HUDEP-2 (cell line): ENCODE results near the gene CIAPIN1.

Source experiments
- DNase-seq, 76 experiments: peaks; one replicate each; lab custom pipeline; 2025; ENCODE audit not compliant: unreplicated experiment in 76 of 76; lab: John Stamatoyannopoulos, UW

Gene CIAPIN1

DNA sequence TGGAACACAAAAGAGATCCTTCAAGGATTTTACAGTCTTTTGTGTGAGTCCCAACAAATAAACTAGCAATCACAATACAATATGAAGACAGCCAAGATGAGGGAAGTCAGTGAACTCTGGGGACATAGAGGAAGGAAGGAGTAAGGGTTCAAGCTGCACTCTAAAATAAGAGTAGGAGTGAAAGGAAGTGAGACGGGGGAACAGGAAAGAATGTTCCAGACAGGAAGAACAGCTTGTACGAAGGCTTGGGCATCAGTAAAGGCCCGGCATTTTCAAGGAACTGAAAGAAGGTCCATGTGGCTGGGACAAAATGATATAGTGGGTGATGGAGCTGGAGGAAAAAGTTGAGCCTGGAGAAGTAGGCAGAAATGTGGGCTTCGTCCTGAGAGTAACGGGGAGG lies 38.1 kb downstream of the CIAPIN1 start:
- no peak for DNase-seq

DNA sequence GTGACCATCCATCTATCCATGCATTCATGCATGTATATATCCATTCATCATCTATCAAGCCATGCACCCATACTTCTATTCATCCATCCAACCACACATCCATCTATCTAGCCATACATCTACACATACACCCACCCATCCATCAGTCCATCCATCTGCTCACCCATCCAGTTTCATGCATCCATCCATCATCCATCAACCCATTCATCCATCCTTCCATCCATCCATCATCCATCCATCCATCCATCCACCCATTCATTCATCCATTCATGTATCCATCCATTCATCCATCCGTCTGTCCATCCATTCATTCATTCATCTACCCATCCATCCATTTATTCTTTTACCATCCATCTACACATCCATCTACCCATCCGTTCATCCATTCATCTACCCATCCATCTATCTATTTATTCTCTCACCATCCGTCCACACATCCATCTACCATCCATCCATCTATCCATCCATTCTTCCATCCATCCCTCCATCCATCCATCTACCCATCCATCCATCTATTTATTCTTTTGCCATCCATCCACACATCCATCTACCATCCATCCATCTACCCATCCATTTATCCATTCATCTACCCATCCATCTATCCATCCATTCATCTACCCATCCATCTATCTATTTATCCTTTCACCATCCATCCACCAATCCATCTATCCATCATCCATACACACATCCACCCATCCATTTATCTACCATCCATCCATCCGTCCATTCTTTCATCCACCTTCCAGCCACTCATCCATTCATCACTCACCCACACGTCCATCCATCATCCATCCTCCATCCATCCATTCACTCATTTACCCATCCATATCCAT lies 39.4 kb downstream of the CIAPIN1 start:
- DNase-seq, result no peak

DNA sequence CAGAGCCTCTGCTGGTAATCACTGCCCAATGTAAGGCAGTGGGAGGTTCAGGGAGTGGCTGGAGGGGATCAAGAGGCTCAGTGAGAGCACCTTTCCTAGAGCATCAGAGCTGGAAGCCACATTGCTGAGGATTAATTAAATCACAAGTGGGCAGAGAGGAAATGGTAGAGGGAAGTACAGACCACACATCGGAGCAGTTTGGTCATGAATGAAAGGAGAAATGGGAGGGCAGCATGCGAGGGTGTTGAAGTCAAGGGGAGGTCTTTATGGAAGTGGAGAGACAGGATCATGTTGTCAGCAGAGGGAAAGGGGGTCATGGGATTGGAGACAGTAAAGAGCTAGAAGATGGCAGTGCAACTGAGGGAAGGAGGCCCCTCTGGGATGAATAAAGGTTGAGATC lies 40.3 kb downstream of the CIAPIN1 start:
- no peak for DNase-seq

DNA sequence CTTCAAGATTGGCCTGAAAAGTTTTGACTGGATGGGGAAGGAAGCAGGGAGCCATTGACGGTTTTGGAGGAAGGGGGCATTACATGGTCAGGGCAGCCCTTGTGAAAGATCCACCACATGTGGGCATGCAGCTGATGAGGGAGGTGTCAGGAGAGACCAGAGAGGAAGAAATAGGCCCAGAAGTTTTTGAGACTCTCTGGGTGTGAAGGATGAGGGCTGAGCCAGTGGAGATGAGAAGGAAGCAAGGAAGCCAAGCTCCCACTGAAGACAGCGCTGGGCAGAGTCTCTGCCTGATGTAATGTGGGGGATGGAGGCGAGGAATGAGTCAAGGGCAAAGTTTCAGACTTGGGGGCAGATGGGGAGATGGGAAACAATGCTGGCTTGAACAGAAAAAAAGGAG lies 42.1 kb downstream of the CIAPIN1 start:
- DNase-seq, result no peak

DNA sequence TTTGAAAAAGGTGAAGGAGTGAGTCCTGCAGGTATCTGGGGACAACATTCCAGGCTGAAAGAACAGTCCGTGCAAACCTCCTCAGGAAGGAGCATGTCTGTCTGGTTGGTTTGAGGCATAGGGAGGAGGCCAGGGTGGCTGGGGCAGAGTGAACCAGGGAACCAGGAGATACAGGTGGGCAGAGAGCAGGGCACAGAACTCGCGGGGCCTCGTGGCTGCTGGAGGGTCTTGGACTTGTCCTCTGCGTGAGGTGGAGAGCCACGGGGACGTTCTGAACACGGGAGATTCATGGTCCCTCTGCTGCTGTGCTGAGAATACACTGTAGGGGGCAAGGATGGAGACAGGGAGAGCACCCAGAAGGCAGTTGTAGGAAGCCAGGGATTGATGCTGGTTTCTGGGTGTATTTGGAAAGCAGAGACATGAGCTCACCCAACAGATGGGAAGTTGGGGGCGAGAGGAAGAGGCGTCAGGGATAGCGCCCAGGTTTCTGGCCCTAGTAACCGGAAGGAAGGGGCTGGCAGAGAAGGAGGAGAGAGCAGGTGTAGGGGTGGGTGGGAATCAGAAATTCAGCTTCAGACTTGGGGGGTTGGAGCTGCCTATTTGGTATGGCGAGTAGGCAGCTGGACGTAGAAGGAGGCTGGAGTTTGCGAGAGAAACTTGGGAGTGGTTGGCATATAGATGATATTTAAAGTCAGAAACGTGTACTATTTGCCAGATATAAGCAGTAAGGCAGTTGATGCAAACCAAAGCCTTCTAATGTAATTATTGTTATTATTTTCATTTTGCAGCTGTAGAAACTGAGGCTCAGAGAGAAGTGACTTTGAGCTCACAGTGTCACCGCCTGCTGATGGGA lies 43.0 kb downstream of the CIAPIN1 start, which contains the start of gene CCL17:
CCL17 (plus strand) TSS at position 803 of the 853 bp plus-strand sequence. CDS start 9,166 bp downstream, outside the sequence.
- no peak for DNase-seq

DNA sequence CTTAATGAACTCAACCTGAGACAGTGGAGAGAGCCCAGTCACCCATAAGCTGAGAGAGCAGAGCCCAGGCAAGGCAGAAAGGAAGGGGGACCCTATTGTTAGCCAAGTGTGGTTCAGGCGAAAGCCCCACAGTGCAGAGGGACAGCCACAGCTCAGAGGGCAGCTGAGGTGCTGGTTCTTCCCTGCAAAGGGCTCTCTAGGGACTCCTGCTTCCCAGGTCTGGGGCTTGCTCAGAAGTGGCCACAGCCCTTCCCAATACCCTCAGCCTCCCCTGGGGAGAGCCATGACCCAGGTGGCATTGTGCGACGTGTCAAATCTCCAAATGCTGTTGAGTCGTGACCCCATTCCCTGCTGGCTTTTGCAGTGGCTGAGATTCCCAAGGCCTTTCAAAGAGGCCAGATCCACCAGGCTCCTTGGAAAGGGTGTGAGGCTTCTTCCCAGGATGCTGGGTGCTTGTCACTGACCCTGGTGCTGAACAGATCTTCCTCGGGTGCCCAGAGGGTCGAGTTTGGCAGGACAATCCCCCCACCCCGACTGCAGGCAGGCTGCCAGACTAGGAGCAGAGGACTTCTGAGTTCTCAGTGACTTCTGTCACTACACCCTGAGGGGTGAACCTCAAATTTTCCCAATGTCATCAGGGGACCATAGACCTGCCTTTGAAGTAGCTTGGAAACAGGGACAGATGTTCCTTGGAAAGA lies 45.1 kb downstream of the CIAPIN1 start:
- DNase-seq, result no peak

DNA sequence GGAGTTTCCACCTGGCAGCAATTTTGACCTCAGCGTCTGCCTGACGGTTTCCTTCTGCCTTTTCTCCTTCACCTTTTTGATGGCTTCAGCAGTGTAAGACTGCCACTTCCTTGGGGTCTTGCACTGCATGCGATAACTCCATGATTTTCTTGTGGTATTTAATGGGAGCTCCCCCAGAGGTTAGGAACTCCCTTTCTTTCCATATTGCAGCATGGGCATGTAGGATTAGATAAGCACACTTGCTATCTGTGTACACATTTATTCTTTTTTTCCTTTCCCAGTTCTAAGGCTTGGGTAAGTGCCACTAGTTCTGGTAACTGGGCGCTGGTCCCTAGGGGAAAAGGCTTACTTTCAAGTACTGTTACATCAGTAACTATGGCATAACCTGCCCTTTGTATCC lies 49.7 kb downstream of the CIAPIN1 start:
- DNase-seq, result peak in 2 of 76 experiments; percentile 9 to 43

DNA sequence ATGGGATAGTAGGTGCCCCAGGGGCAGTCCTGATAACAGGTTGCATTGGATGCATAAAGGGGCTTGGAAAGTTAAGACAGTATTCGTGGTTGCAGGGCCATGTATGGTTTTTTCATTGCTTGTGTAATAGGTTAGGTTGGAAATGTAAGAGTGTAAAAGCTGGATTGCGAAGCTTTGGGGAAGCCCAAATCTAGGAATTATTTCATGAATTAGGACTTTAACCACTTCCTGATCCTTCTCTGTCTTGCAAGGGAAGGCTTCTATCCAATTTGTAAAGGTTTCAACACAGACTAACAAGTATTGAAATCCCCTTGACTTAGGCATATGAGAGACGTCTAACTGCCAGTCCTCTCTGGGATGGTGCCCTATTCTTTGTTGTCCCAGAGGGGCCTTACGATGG lies 50.4 kb downstream of the CIAPIN1 start:
- DNase-seq, result no peak

DNA sequence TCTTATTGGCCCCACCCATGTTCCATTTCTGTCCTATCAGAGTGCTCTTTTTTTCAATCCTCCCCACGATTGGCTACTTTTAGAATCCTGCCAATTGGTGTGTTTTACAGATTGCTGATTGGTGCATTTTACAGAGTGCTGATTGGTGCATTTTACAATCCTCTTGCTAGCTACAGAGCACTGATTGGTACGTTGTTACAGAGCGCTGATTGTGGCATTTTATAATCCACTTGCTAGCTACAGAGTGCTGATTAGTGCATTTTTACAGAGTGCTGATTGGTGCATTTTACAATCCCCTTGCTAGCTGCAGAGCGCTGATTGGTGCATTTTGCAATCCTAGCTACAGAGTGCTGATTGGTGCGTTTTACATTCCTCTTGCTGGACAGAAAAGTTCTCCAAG lies 52.2 kb downstream of the CIAPIN1 start:
- DNase-seq, result no peak

DNA sequence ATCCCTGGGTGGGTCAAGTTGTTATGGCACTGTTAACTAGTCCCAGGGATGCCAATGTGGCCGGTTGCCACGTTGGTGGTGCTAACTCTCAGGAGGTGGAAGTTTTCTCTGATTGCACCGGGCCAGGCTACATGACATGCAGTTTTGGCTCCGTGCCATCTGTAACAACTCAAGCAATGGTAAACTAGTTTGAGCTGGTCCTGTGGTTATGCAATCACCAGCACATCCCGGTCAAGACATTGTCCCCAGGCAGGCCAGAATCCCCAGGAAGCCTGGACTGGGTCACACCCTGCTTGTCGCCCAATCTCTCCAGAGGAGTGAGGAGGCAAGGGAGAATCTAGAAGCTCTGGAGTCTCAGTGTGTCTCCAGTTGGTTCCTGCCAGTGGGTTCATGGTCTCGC lies 52.7 kb downstream of the CIAPIN1 start:
- no peak for DNase-seq

DNA sequence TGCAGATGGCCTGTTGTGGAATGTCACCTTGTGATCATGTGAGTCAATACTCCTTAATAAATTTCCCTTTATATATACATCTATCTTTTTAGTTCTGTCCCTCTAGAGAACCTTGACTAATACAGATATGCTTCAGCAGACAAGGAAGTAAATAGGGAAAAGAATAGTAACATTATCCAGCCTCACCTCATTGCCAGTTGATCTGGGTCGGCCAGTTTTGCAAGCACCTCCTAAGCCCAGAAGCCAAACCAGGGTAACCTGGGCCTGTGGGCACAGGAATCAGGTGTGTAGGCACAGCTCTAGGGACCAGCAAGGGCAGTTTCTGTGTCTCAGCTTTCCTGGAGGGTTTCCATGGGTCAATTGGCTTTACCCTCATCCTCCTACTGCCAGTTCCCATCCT lies 54.5 kb downstream of the CIAPIN1 start:
- no peak for DNase-seq

DNA sequence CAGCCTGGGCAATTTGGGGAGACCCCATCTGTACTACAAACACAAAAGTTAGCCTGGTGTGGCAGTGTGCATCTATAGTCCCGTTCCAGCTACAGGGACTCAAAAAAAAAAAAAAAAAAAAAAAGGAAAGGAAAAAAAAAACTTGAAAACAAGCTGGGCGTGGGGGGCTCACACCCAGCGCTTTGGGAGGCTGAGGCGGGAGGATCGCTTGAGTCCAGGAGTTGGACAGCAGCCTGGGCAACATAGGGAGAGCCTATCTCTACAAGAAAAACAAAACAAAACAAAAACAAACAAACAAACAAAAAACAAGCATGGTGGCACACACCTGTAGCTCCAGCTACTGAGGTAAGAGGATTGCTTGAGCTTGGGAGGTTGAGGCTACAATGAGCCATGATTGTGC lies 55.5 kb downstream of the CIAPIN1 start:
- DNase-seq, result no peak

DNA sequence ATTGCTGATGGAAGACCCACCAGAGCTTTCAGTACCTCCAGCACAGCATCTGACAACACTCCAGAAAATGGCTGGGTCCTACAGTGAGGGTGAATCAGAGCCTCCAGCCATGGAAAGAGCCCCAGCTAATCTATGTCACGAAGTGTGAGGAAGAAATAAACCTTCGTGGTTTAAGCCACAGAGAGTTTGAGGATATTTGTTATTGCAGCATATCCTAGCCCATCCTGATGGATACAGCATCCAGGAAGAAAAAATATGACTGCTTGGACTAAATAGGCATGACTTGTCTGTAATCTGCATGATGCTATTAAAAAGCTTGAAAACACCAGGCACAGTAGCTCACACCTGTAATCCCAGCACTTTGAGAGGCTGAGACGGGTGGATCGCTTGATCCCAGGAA lies 55.9 kb downstream of the CIAPIN1 start:
- no peak for DNase-seq

DNA sequence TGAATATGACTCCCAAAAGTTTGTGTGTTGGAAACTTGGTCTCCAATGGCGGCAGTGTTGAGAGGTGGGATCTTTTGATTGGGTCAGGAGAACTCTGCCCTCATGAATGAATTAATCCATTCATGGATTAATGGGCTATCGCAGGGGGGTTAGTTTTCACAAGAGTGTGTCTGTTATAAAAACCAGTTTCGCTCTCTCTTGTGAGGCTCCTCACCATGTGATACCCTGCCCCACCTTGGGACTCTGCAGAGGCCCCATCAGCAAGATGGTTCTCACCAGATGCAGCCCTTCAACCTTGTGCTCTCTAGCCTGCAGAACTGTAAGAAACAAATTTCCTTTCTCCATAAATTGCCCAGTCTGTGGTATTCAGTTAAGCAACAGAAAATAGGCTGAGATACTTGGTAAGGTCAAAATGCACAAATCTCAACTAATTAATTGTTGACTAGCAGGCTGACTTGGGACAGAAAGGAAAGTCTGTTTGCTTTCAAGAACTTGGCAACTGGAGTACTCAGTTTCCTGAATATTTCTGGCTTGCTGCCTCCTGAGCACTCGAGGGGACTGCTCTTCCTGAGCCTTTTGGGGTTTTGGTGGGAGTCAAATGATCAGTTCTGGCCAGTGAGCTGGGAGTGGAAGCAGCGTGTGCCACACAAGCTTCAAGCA lies 56.4 kb downstream of the CIAPIN1 start:
- no peak for DNase-seq

DNA sequence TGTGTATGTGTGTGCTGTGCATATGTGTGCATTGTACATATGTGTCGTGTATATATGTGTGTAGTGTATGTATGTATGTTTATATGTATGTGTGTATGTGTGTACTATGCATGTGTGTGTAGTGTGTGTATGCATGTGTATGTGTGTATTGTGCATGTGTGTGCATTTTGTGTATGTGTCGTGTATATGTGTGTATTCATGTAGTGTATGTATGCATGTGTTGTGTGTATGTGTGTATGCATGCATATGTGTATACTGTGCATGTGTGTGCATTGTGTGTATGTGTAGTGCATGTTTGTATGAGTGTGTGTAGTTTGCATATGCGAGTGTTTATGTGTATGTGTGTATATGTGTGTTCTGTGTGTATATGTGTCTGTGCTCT lies 58.1 kb downstream of the CIAPIN1 start:
- no peak for DNase-seq

DNA sequence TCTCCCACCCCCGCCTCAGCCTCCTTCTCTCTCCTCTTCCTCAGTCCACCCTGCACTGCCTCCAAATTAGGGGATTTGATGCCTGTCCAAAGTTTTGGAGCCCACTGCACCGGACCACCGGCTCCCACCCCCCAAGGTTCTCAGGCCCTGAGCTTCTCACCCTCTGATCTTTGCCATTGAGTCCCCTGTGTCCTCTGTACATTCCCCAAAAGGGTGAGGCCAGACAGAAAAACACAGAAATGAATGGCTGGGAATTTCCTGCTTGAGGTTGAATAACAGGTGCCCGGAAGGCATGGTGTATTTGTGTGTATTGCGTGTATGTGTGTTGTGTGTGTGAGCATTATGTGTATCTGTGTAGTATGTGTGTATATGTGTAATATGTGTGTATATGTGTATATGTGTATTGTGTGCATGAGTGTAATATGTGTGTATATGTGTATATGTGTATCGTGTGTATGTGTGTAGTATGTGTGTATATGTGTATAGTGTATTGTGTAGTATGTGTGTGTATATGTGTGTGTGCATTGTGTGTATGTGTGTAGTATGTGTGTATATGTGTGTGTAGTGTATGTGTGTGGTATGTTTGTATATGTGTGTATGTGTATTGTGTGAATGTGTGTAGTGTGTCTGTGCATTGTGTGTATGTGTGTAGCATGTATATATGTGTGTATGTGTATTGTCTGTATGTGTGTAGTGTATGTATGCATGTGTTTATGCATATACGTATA lies 58.7 kb downstream of the CIAPIN1 start:
- DNase-seq, result no peak

DNA sequence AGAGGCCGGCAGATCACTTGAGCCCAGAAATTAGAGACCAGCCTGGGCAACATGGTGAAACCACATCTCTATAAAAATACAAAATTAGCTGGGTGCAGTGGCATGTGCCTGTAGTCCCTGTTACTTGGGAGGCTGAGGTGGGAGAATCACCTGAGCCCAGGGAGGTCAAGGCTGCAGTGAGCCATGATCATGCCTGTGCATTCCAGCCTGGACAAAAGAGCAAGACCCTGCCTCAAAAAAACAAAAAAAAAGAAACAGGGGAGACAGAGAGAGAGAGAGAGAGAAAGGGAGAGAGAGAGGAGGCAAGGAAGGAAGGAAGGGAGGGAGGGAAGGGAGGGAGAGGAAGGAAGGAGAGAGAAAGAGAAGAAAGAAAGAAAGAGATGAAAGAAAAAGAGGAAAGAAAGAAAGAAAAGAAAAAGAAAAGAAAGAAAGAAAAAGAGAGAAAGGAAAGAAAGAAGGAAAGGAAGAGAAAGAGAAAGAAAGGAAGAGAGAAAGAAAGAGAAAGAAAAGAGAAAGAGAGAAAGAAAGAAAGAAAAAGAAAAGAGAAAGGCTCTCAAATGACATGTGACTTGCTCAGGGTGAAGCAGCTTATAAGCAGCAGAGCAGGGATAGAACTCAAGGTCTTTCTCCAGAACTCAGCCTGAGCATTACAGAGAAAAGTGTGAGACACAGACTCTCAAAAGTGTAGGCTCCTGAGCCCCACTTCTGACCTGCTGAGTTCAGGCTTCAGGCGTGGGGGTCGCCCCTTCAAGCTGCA lies 59.4 kb downstream of the CIAPIN1 start:
- DNase-seq, result no peak

DNA sequence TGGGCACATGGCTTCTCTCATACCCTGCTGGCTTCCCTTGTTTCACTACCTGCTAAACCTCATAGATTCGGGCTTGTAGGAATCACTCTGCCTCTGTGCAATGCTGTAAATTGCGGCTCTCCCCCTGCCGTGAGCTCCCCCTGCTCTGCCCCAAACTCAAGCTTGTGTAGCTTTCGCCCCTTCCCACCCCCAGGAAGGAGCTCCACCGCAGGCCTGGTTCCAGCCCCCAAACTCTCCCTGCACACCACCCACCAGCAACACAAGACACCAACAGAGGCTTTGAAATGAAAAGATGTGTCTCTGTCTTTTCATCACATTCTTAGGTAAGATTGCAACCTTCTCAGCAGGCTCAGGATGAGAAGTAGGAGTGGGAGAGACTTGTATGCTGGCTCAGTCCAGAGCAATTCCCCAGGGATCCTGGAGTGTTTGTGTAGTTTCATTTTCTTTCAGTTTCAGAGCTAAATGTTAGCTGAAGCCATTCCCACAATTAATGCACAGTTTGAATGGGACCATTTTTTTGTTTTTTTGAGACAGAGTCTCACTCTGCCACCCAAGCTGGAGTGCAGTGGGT lies 60.7 kb downstream of the CIAPIN1 start:
- no peak for DNase-seq

DNA sequence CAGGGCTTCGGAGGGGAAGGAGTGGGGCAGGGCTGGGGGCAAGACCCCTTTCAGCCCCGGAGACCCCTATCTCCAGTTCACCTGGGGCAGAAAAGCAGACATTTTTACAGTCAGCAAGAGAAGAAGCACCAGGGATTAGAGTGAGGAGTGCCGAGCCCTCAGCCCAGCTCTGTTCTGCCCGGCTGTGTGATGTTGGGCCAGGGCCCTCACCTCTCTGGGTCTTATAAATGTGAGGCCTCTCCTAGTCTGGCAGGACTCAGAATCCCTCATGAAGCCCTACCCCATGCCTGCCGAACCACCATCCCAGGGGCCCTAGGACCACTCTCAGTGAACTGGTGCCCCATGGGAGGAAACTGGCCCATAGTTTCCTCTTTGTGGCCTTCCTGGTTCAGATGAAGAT lies 62.1 kb downstream of the CIAPIN1 start:
- DNase-seq, result no peak
